Cardiac fibroblast (primary cell): ENCODE results near the gene PAIP2.
"Not testable (repeated sequence)": the region's sequence is repeated elsewhere in the genome, so short reads cannot be mapped to it uniquely, and the experiment has no call there.

Source experiments
- DNase-seq, 2 donors: peaks; one replicate each; pipeline versions ENCODE4 v3.0.0 to v3.0.0-alpha.2; 2010; ENCODE audit warnings: low read depth in 2 of 2
- H3K4me3 ChIP-seq, 2 donors: replicated peaks in 1 of 2; 1 replicate in 1 of 2; 2 replicates in 1 of 2; pipeline ENCODE4 v1.5.1; 2011; ENCODE audit warnings: low read depth in 2 of 2, low read length in 2 of 2, mild to moderate bottlenecking in 2 of 2, moderate library complexity in 1 of 2
- CTCF ChIP-seq: IDR thresholded peaks from one replicate; pipeline ENCODE4 v1.5.1; 2011; ENCODE audit warnings: low read depth, mild to moderate bottlenecking, low read length, inconsistent platforms

The PAIP2 gene

GRCh38 chr5:139306197-139306596, 35.5 kb upstream of the PAIP2 start:
- DNase-seq: no peak
- H3K4me3 ChIP-seq: no peak overlapping the region
- TF ChIP-seq CTCF: no peak

GRCh38 chr5:139306628-139307379, 34.9 kb upstream of the PAIP2 start:
- H3K4me3 ChIP-seq: no peak overlapping the region

GRCh38 chr5:139308797-139309196, 32.9 kb upstream of the PAIP2 start:
- DNase-seq: no peak
- no peak overlapping the region for H3K4me3 ChIP-seq
- TF ChIP-seq CTCF: no peak

More at GRCh38 chr5:139306628-139307379, 34.9 kb upstream of the PAIP2 start:
- no peak for TF ChIP-seq CTCF
- DNase-seq: no peak

- peak in 1 of 2 donors; percentile 52 for DNase-seq
- not testable (repeated sequence) for H3K4me3 ChIP-seq
Observed at GRCh38 chr5:139310715-139311186, 30.9 kb upstream of the PAIP2 start.

- no peak overlapping the region for H3K4me3 ChIP-seq
- no peak for DNase-seq
- no peak for TF ChIP-seq CTCF
Observed at GRCh38 chr5:139312075-139312474, 29.6 kb upstream of the PAIP2 start.

- TF ChIP-seq CTCF: no peak
- H3K4me3 ChIP-seq: no peak overlapping the region
- DNase-seq: no peak
Observed at GRCh38 chr5:139314276-139314675, 27.4 kb upstream of the PAIP2 start.

GRCh38 chr5:139315056-139315615, 26.5 kb upstream of the PAIP2 start:
- TF ChIP-seq CTCF: no peak
- DNase-seq: no peak
- no peak overlapping the region for H3K4me3 ChIP-seq
